ENCODE data around the gene KCTD1.

DNA sequence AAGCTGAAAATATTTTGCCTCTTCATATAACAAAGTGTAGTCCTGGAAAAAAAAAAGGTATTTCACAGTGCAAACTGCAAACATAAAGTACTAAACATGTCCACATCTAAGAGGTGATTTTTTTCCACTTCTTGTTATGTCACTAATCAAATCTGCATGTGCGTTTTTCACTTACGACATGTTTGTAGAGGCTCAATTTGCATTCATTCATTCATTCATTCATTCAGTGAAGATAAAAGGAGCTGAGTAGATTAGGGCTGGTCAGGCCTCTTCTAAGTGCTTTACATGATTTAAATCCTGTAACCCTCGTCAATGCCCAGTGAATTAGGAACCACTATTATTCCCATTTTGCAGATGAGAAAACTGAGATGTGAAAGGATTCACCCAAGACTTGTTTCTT, 88.5 kb downstream of the KCTD1 start:
- no peak for TF ChIP-seq TAF1 (IDR thresholded peaks at IDR 0.05; ENCODE audit: low read depth)
- TF ChIP-seq, protein P1, sequence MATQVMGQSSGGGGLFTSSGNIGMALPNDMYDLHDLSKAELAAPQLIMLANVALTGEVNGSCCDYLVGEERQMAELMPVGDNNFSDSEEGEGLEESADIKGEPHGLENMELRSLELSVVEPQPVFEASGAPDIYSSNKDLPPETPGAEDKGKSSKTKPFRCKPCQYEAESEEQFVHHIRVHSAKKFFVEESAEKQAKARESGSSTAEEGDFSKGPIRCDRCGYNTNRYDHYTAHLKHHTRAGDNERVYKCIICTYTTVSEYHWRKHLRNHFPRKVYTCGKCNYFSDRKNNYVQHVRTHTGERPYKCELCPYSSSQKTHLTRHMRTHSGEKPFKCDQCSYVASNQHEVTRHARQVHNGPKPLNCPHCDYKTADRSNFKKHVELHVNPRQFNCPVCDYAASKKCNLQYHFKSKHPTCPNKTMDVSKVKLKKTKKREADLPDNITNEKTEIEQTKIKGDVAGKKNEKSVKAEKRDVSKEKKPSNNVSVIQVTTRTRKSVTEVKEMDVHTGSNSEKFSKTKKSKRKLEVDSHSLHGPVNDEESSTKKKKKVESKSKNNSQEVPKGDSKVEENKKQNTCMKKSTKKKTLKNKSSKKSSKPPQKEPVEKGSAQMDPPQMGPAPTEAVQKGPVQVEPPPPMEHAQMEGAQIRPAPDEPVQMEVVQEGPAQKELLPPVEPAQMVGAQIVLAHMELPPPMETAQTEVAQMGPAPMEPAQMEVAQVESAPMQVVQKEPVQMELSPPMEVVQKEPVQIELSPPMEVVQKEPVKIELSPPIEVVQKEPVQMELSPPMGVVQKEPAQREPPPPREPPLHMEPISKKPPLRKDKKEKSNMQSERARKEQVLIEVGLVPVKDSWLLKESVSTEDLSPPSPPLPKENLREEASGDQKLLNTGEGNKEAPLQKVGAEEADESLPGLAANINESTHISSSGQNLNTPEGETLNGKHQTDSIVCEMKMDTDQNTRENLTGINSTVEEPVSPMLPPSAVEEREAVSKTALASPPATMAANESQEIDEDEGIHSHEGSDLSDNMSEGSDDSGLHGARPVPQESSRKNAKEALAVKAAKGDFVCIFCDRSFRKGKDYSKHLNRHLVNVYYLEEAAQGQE (IDR thresholded peaks at IDR 0.05; ENCODE audit: low read depth) = no peak
- TF ChIP-seq YY1 (IDR thresholded peaks at IDR 0.05; ENCODE audit: low read depth) = no peak
- TF ChIP-seq RAD21 (IDR thresholded peaks at IDR 0.05; ENCODE audit: low read depth) = no peak
- TF ChIP-seq ZBTB7A (IDR thresholded peaks at IDR 0.05; ENCODE audit: low read depth) = no peak
- no peak for TF ChIP-seq CEBPB (IDR thresholded peaks at IDR 0.05)
- TF ChIP-seq EP300 (IDR thresholded peaks at IDR 0.05; ENCODE audit: borderline replicate concordance) = no peak
- TF ChIP-seq, protein P2, sequence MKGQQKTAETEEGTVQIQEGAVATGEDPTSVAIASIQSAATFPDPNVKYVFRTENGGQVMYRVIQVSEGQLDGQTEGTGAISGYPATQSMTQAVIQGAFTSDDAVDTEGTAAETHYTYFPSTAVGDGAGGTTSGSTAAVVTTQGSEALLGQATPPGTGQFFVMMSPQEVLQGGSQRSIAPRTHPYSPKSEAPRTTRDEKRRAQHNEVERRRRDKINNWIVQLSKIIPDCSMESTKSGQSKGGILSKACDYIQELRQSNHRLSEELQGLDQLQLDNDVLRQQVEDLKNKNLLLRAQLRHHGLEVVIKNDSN (IDR thresholded peaks at IDR 0.05) = no peak
- no peak for TF ChIP-seq NFIC (IDR thresholded peaks at IDR 0.05)
- TF ChIP-seq, protein P3, sequence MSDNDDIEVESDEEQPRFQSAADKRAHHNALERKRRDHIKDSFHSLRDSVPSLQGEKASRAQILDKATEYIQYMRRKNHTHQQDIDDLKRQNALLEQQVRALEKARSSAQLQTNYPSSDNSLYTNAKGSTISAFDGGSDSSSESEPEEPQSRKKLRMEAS (IDR thresholded peaks at IDR 0.05) = no peak
- no peak for TF ChIP-seq CREB1 (IDR thresholded peaks at IDR 0.05; ENCODE audit: low read depth)
- no peak for TF ChIP-seq TEAD4 (IDR thresholded peaks at IDR 0.05)
